ENCODE measurements around the gene KIAA1671. TPM values are rescaled to one million over a fixed set of nuclear protein-coding genes. Genes with fewer than 3 reads are reported as not detected.

The KIAA1671 gene
- total RNA-seq, 2 experiments from 2014 or later = 6.5 to 6.8 TPM

GRCh38 chr22:25199731-25200520 is 247.4 kb downstream of the KIAA1671 start, which contains the start of gene CRYBB3:
Gene CRYBB3, plus strand, starts transcription at chr22:25199858. Its CDS starts 1,539 bp downstream, at chr22:25201397.
- no peak for DNase-seq
- no peaks in the 10 kb centered on the region for H3K9me3 Mint-ChIP-seq
- no peak within 1 kb of the TSS for H3K27ac Mint-ChIP-seq
- H3K36me3 Mint-ChIP-seq (ENCODE audit: low read depth) = no peaks in the 10 kb centered on the region
- no peak for TF ChIP-seq CTCF (IDR thresholded peaks at IDR 0.05)
- CTCF ChIA-PET = interaction anchor here (3.2 kb wide), 1 partner anchor 12 kb away, joined by 32 read pairs; no protein-coding TSS in a partner anchor
- intact Hi-C loops (cut with micrococcal nuclease) = no loop called here
- no peak for ATAC-seq
- POLR2A ChIA-PET = no interaction called here
- H3K4me1 Mint-ChIP-seq (ENCODE audit: low read depth) = no peaks in the 10 kb centered on the region
- no peaks in the 10 kb centered on the region for H3K27me3 Mint-ChIP-seq
- no peak within 1 kb of the TSS for H3K4me3 Mint-ChIP-seq

DNA sequence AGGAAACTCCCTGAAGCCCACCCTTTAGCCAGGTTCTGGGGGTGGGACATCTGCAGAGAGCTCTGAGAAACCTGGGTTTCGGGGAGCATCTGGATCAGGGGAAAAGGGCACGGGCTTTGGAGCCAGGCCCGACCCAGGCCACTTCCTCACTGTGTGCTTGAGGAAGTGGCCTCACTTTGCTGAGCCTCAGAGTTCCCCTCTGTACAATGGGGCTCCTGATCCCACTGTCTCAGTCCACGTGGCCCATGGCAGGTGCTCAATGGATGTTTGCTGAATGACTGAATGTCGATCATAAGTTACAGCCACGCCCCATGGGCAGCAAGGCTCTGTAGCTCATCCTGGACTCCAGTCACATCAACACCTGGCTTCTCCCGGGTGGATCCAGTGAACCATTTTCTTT is 248.5 kb downstream of the KIAA1671 start:
- ChIA-PET CTCF (interaction anchor here (1.0 to 3.2 kb wide), 10 partner anchors 7 to 572 kb away, joined by 3 to 32 read pairs (median 6); no protein-coding TSS in a partner anchor), POLR2A (no interaction called here)
- no peaks in the 10 kb centered on the region for H3K4me1 Mint-ChIP-seq (ENCODE audit: low read depth)
- H3K36me3 Mint-ChIP-seq (ENCODE audit: low read depth) = no peaks in the 10 kb centered on the region
- DNase-seq = no peak
- no peak for ATAC-seq
- H3K27me3 Mint-ChIP-seq = no peaks in the 10 kb centered on the region
- no peak overlapping the region for H3K4me3 Mint-ChIP-seq
- intact Hi-C loops (cut with micrococcal nuclease) = no loop called here
- no peaks in the 10 kb centered on the region for H3K9me3 Mint-ChIP-seq
- no peak overlapping the region for H3K27ac Mint-ChIP-seq
- TF ChIP-seq CTCF (IDR thresholded peaks at IDR 0.05) = no peak

GRCh38 chr22:25201557-25202273 is 249.2 kb downstream of the KIAA1671 start:
- H3K27ac Mint-ChIP-seq = no peak overlapping the region
- H3K27me3 Mint-ChIP-seq = no peaks in the 10 kb centered on the region
- H3K9me3 Mint-ChIP-seq = no peaks in the 10 kb centered on the region
- ChIA-PET CTCF (interaction anchor here (0.8 to 3.2 kb wide), 33 partner anchors 8 to 572 kb away, joined by 3 to 32 read pairs (median 5); no protein-coding TSS in a partner anchor), POLR2A (no interaction called here)
- DNase-seq = peak; percentile 15
- H3K36me3 Mint-ChIP-seq (ENCODE audit: low read depth) = no peaks in the 10 kb centered on the region
- no peak for ATAC-seq
- no peaks in the 10 kb centered on the region for H3K4me1 Mint-ChIP-seq (ENCODE audit: low read depth)
- H3K4me3 Mint-ChIP-seq = no peak overlapping the region
- intact Hi-C loops (cut with micrococcal nuclease) = no loop called here
- no peak for TF ChIP-seq CTCF (IDR thresholded peaks at IDR 0.05)

DNA sequence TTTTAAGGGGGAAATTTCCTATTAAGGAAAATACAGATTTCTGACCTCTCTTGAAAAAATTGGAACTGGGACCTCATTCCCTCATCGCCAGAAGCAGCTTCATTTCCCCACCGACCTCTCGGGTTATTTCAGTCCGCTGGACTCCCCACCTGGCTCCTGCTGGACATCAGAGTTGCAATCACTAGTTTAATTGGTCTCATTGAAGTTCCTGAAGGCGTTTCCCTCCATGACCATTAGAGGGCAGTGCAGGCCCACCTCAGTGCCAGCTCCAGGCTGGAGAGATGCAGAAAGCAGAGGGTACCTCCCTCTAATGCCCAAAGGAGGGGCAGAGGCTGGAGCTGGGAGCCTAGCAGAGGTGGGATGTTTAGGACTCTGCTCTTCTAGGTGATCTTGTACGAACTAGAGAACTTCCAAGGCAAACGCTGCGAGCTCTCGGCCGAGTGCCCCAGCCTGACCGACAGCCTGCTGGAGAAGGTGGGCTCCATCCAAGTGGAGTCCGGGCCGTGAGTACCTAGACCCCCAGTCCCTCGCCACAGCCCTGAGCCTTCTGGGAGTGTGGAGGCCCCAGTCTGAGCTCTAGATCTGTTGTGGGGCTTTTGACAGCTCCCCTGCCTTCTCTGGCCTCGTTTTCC is 249.9 kb downstream of the KIAA1671 start:
- H3K36me3 Mint-ChIP-seq (ENCODE audit: low read depth) = no peaks in the 10 kb centered on the region
- H3K27me3 Mint-ChIP-seq = no peaks in the 10 kb centered on the region
- intact Hi-C loops (cut with micrococcal nuclease) = no loop called here
- POLR2A ChIA-PET = no interaction called here
- peak; percentile 95 for TF ChIP-seq CTCF (IDR thresholded peaks at IDR 0.05)
- CTCF ChIA-PET = interaction anchor here (0.8 to 3.2 kb wide), 36 partner anchors 9 to 272 kb away, joined by 3 to 32 read pairs (median 4); no protein-coding TSS in a partner anchor
- no peaks in the 10 kb centered on the region for H3K4me1 Mint-ChIP-seq (ENCODE audit: low read depth)
- DNase-seq = peak; percentile 74
- peak; percentile 73 for ATAC-seq
- H3K9me3 Mint-ChIP-seq = no peaks in the 10 kb centered on the region
- no peak overlapping the region for H3K4me3 Mint-ChIP-seq
- no peak overlapping the region for H3K27ac Mint-ChIP-seq
